Measurements from ENCODE around the gene CLHC1. TPM values are rescaled to one million over a fixed set of nuclear protein-coding genes. Genes with fewer than 3 reads are reported as not detected.
"Not testable (repeated sequence)": the region's sequence is repeated elsewhere in the genome, so short reads cannot be mapped to it uniquely, and the experiment has no call there.

The CLHC1 gene
- polyA plus RNA-seq, 6 donors from 2014 or later, result 0.90 to 3.5 (median 1.6) TPM; not detected in 1

DNA sequence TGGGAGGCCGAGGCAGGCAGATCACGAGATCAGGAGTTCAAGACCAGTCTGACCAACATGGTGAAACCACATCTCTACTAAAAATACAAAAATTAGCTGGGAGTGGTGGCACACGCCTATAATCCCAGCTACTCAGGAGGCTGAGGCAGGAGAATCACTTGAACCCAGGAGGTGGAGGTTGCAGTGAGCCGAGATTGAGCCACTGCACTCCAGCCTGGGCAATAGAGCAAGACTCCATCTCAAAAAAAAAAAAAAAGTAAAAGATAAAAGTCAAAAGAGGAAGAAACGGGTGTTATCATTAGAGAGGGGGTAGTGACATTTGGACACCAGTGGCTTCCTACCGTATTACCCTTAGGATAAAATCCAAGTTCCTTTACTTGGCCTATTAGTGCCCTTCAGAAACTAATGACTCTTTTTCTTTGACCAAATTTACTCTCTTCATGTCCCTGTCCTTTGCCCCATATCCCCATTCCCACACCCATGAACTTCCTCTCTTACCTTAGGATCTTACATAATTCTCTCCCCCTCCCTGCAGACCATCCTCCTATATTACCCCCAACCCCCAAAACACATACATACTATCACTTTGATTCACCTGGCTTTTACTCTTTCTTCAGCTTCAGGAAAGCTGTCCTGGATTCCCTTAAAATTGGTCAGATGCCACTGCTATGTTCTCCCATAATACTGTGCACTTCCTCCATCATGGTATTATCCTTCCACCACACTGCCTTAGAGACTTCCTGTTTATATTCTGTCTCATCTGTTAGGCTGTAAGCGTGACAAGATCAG, 4.5 kb downstream of the CLHC1 start:
- not testable (repeated sequence) for ATAC-seq (ENCODE audit: low read depth in 2 of 2); H3K9me3 Mint-ChIP-seq; H3K27me3 Mint-ChIP-seq; H3K36me3 Mint-ChIP-seq; DNase-seq
- Mint-ChIP-seq H3K4me1 (peaks cover 34 to 62% (median 42%) of the 10 kb centered on the region in 3 donors), H3K27ac (peak overlapping the region in 5 of 6 donors; percentile 15 to 84 (median 53)), H3K4me3 (peak overlapping the region; percentile 2 to 91 (median 57))

- H3K27me3 Mint-ChIP-seq, result no peaks in the 10 kb centered on the region
- no peaks in the 10 kb centered on the region for H3K36me3 Mint-ChIP-seq
- ATAC-seq (ENCODE audit: low read depth in 2 of 2), result no peak
- DNase-seq, result no peak
- peaks cover 25 to 54% (median 26%) of the 10 kb centered on the region in 3 donors for H3K4me1 Mint-ChIP-seq
- H3K27ac Mint-ChIP-seq, result peak overlapping the region in 4 of 6 donors; percentile 76 to 81 (median 80)
- peaks cover 0 to 5% (median 0%) of the 10 kb centered on the region in 7 donors for H3K9me3 Mint-ChIP-seq
- peak overlapping the region in 3 of 8 donors; percentile 15 to 84 (median 20) for H3K4me3 Mint-ChIP-seq
Observed at GRCh38 chr2:55225481-55226020, 6.5 kb downstream of the CLHC1 start.

- Mint-ChIP-seq H3K27ac (peak overlapping the region in 4 of 6 donors; percentile 76 to 92 (median 82)), H3K9me3 (peaks cover 0 to 5% (median 0%) of the 10 kb centered on the region in 7 donors), H3K4me1 (peaks cover 18 to 50% (median 25%) of the 10 kb centered on the region in 3 donors), H3K36me3 (no peaks in the 10 kb centered on the region), H3K27me3 (no peaks in the 10 kb centered on the region), H3K4me3 (peak overlapping the region in 2 of 8 donors; percentile 68 to 84)
- no peak for DNase-seq
- ATAC-seq (ENCODE audit: low read depth in 2 of 2), result no peak
Observed at GRCh38 chr2:55224761-55225261, 7.3 kb downstream of the CLHC1 start.

DNA sequence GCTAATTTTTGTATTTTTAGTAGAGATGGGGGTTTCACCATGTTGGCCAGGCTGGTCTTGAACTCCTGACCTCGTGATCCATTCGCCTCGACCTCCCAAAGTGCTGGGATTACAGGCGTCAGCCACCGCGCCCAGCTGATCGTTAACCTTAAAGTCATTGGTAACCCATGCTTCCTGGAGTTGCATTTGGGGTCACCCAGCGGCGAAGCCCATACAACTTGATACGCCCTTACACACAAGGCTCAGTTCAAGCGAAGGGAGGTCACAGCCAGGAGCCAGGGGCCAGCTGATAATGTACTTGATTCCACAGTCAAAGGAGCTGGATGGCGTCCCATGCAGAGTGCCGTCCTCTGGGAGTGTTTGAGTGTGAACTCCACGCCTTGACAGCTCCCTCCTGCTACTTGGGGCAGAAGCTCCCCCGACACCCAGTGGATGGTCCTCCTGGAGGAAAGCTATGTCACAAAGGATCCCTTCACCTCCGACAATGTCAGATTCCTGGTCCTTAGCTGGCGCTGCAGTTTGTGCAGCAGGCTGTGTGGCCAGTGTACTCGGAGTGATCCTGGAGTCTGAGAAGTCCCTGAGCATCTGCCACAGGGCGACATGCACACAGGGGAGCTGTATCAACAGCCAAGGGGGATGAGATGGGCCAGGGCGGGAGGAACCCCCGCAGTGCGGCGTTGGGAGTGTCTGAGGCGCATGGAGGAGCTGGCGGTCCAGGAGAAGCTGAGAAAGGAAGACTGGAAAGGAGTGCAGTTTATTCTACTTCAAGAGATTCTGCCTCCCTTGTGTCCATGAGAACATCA, 7.9 kb downstream of the CLHC1 start:
- Mint-ChIP-seq H3K27me3 (no peaks in the 10 kb centered on the region), H3K36me3 (no peaks in the 10 kb centered on the region), H3K4me1 (peaks cover 14 to 46% (median 22%) of the 10 kb centered on the region in 3 donors), H3K27ac (peak overlapping the region; percentile 74 to 96 (median 89)), H3K4me3 (peak overlapping the region; percentile 68 to 93 (median 83)), H3K9me3 (peaks cover 0 to 5% (median 0%) of the 10 kb centered on the region in 7 donors)
- ATAC-seq (ENCODE audit: low read depth in 2 of 2), result no peak
- no peak for DNase-seq

- Mint-ChIP-seq H3K27me3 (no peaks in the 10 kb centered on the region), H3K36me3 (peaks cover 0 to 5% of the 10 kb centered on the region in 2 donors), H3K9me3 (no peaks in the 10 kb centered on the region), H3K4me1 (no peaks in the 10 kb centered on the region), H3K4me3 (no peak overlapping the region), H3K27ac (peak overlapping the region in 2 of 6 donors; percentile 16 to 53)
- DNase-seq, result no peak
- ATAC-seq (ENCODE audit: low read depth in 2 of 2), result no peak
Observed at GRCh38 chr2:55213822-55214221, 18.3 kb downstream of the CLHC1 start.

DNA sequence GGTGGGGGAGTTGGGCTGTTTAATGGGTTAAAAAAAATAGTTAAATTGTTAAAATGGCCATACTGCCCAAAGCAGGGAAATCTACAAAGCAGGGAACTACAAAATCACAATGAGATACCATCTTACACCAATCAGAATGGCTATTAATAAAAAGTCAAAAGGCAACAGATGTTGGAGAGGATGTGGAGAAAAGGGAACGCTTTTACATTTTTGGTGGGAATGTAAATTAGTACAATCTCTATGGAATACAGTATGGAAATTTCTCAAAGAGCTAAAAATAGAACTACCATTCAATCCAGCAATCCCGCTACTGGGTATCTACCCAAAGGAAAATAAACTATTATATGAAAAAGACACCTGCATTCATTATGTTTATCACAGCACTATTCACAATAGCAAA, 27.1 kb downstream of the CLHC1 start:
- peaks cover 5 to 37% (median 18%) of the 10 kb centered on the region in 7 donors for H3K9me3 Mint-ChIP-seq
- H3K27me3 Mint-ChIP-seq, result no peaks in the 10 kb centered on the region
- DNase-seq (no peak), ATAC-seq (ENCODE audit: low read depth in 2 of 2) (no peak)
- H3K4me1 Mint-ChIP-seq, result no peaks in the 10 kb centered on the region
- no peak overlapping the region for H3K27ac Mint-ChIP-seq
- H3K36me3 Mint-ChIP-seq, result peaks cover 21 to 32% of the 10 kb centered on the region in 2 donors
- H3K4me3 Mint-ChIP-seq, result peak overlapping the region in 1 of 8 donors; percentile 54

DNA sequence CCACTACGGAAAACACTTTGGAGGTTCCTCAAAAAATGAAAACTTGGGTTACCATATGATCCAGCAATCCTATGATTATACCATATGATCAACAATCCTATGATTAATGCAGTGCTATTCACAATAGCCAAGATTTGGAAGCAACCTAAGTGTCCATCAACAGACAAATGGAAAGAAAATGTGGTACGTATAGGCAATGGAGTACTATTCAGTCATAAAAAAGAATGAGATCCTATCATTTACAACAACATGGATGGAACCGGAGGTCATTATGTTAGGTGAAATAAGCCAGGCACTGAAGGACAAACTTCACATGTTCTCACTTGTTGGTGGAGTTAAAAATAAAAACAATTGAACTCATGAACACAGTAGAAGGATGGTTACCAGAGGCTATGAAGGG, 27.6 kb downstream of the CLHC1 start:
- Mint-ChIP-seq H3K36me3 (peaks cover 25 to 32% of the 10 kb centered on the region in 2 donors), H3K4me1 (no peaks in the 10 kb centered on the region), H3K9me3 (peaks cover 7 to 41% (median 22%) of the 10 kb centered on the region in 7 donors), H3K27ac (peak overlapping the region in 1 of 6 donors; percentile 32), H3K4me3 (peak overlapping the region in 1 of 8 donors; percentile 54), H3K27me3 (no peaks in the 10 kb centered on the region)
- ATAC-seq (ENCODE audit: low read depth in 2 of 2), result no peak
- DNase-seq, result no peak

GRCh38 chr2:55200416-55200815, 31.7 kb downstream of the CLHC1 start:
- DNase-seq (no peak), ATAC-seq (ENCODE audit: low read depth in 2 of 2) (no peak)
- H3K9me3 Mint-ChIP-seq, result peaks cover 17 to 46% (median 30%) of the 10 kb centered on the region in 7 donors
- no peak overlapping the region for H3K4me3 Mint-ChIP-seq
- no peak overlapping the region for H3K27ac Mint-ChIP-seq
- H3K27me3 Mint-ChIP-seq, result no peaks in the 10 kb centered on the region
- H3K4me1 Mint-ChIP-seq, result no peaks in the 10 kb centered on the region
- peaks cover 47 to 52% of the 10 kb centered on the region in 2 donors for H3K36me3 Mint-ChIP-seq

GRCh38 chr2:55196526-55196925, 35.6 kb downstream of the CLHC1 start:
- H3K27me3 Mint-ChIP-seq, result no peaks in the 10 kb centered on the region
- H3K9me3 Mint-ChIP-seq, result peaks cover 13 to 34% (median 23%) of the 10 kb centered on the region in 7 donors
- H3K27ac Mint-ChIP-seq, result peak overlapping the region in 1 of 6 donors; percentile 10
- ATAC-seq (ENCODE audit: low read depth in 2 of 2), result no peak
- H3K36me3 Mint-ChIP-seq, result peaks cover 45 to 47% of the 10 kb centered on the region in 2 donors
- DNase-seq, result no peak
- H3K4me3 Mint-ChIP-seq, result no peak overlapping the region
- H3K4me1 Mint-ChIP-seq, result no peaks in the 10 kb centered on the region

- Mint-ChIP-seq H3K9me3 (peaks cover 0 to 27% (median 6%) of the 10 kb centered on the region in 7 donors), H3K36me3 (peaks cover 14 to 26% of the 10 kb centered on the region in 2 donors)
- H3K27me3 Mint-ChIP-seq; ATAC-seq (ENCODE audit: low read depth in 2 of 2); H3K27ac Mint-ChIP-seq; H3K4me1 Mint-ChIP-seq; H3K4me3 Mint-ChIP-seq; DNase-seq: not testable (repeated sequence)
Observed at GRCh38 chr2:55191888-55192287, 40.2 kb downstream of the CLHC1 start.

DNA sequence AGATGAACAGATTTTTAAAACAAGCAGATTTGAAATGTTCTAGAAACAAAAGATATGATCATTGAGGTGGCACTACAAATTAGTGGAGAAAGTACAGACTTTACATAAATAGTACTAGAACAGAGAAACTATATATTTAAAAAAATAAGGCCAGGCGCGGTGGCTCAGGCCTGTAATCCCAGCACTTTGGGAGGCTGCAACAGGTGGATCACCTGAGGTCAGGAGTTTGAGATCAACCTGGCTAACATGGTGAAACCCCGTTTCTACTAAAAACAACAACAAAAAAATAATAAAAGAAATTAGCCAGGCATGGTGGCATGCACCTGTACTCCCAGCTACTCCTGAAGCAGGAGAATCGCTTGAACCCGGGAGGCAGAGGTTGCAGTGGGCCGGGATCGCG, 45.3 kb downstream of the CLHC1 start:
- peaks cover 0 to 20% (median 6%) of the 10 kb centered on the region in 7 donors for H3K9me3 Mint-ChIP-seq
- not testable (repeated sequence) for H3K4me1 Mint-ChIP-seq

GRCh38 chr2:55180374-55180773, 51.7 kb downstream of the CLHC1 start:
- no peak for ATAC-seq (ENCODE audit: low read depth in 2 of 2)
- no peaks in the 10 kb centered on the region for H3K27me3 Mint-ChIP-seq
- no peak overlapping the region for H3K4me3 Mint-ChIP-seq
- H3K4me1 Mint-ChIP-seq, result peaks cover 6 to 10% (median 8%) of the 10 kb centered on the region in 3 donors
- no peaks in the 10 kb centered on the region for H3K9me3 Mint-ChIP-seq
- no peak for DNase-seq
- H3K27ac Mint-ChIP-seq, result no peak overlapping the region
- H3K36me3 Mint-ChIP-seq, result peaks cover 0 to 4% of the 10 kb centered on the region in 2 donors

More for the DNA sequence above, 45.3 kb downstream of the CLHC1 start:
- not testable (repeated sequence) for DNase-seq; H3K27me3 Mint-ChIP-seq; ATAC-seq (ENCODE audit: low read depth in 2 of 2); H3K4me3 Mint-ChIP-seq; H3K27ac Mint-ChIP-seq
- H3K36me3 Mint-ChIP-seq, result peaks cover 7 to 17% of the 10 kb centered on the region in 2 donors

DNA sequence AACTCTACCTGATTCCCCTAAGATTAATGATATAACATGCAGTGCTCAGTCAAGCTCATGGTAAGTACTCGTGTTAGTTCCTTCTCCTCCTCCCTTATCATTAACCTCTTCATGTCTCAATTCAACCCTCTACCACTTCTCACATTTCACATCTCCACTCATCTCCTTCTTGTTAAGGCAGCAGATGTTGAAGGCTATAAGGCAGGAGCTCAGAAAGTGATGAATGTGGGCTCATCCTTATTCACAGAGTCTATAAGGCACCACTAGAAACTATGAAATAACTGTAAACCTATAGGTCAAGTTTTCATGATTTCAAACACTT, 56.0 kb downstream of the CLHC1 start:
- Mint-ChIP-seq H3K9me3 (no peaks in the 10 kb centered on the region), H3K27me3 (no peaks in the 10 kb centered on the region), H3K4me3 (peak overlapping the region in 1 of 8 donors; percentile 36), H3K4me1 (peaks cover 6 to 13% (median 8%) of the 10 kb centered on the region in 3 donors), H3K27ac (peak overlapping the region in 2 of 6 donors; percentile 0 to 17), H3K36me3 (no peaks in the 10 kb centered on the region)
- DNase-seq (no peak), ATAC-seq (ENCODE audit: low read depth in 2 of 2) (peak in 1 of 2 donors; percentile 21)

Measured in naive B cell (primary cell).